Measurements from ENCODE around the gene CRX. TPM values are rescaled to one million over a fixed set of nuclear protein-coding genes. Genes with fewer than 3 reads are reported as not detected.
"Not testable (repeated sequence)": the region's sequence is repeated elsewhere in the genome, so short reads cannot be mapped to it uniquely, and the experiment has no call there.

Gene CRX
- polyA plus RNA-seq (2013, experiment 1 of 2): not detected
- polyA plus RNA-seq (2013, experiment 2 of 2): not detected

DNA sequence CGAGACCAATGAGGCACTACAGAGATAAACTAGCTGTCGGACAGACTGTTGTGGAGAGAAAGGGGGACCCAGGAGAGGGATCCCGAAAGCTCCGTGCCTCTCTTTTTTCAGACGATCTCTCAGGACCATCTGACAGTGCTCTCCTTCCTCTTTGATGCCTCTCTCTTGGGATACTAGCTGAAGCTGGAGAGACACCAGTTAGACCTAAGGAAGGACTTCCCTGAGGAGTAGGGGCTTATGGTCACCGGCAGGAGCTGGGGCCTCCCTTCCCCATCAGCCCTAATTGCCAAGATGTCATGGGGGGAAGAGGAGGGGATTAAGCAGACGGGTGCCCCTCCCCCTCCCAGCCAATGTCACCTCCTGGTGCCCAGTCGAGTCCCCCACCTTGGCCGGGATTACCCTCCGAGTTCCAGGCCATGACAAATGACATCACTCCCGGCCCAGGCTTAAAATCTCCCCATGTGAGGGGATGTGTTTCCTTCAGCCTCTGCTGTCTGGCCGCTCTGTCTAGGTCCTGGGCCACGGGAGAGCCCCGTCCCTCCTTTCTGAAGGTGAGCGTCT lies at the start of gene CRX:
Gene CRX (plus strand): TSS at position 478 of the 561 bp plus-strand sequence. CDS start 12,507 bp downstream, outside the sequence.
- no peaks in the 10 kb centered on the region for H3K36me3 ChIP-seq (ENCODE audit: control insufficient read depth in 1 of 2, insufficient read depth in 2 of 2, low read depth in 1 of 2, low read length in 2 of 2)
- H2AFZ ChIP-seq (ENCODE audit: low read depth, low read length): no peak within 1 kb of the TSS
- no peak within 1 kb of the TSS for H2BK5ac ChIP-seq (ENCODE audit: low read depth, low read length, poor library complexity, severe bottlenecking)
- H3K4me1 ChIP-seq (ENCODE audit: control insufficient read depth, insufficient read depth, low read depth, low read length): no peaks in the 10 kb centered on the region
- peak within 1 kb of the TSS in 1 of 2 experiments; percentile 42 for H3K14ac ChIP-seq (ENCODE audit: low read length in 2 of 2)
- no peak for DNase-seq
- no peak within 1 kb of the TSS for H3K23ac ChIP-seq (ENCODE audit: low read length in 2 of 2)
- H3K27ac ChIP-seq (ENCODE audit: low read length, poor library complexity, severe bottlenecking): no peak within 1 kb of the TSS
- H3K4me3 ChIP-seq (ENCODE audit: insufficient read depth in 1 of 2, low read depth in 1 of 2, low read length in 2 of 2): no peak within 1 kb of the TSS
- no peak within 1 kb of the TSS for H3K4ac ChIP-seq (ENCODE audit: low read depth in 1 of 2, low read length in 2 of 2)
- H3K4me2 ChIP-seq (ENCODE audit: low read length, poor library complexity, severe bottlenecking): no peak within 1 kb of the TSS
- no peak within 1 kb of the TSS for H2BK120ac ChIP-seq (ENCODE audit: low read depth, low read length)
- no peak within 1 kb of the TSS for H2BK15ac ChIP-seq (ENCODE audit: low read depth, poor library complexity, severe bottlenecking)
- no peak within 1 kb of the TSS for H3K18ac ChIP-seq (ENCODE audit: low read depth in 1 of 2, low read length in 2 of 2)
- peaks cover 39 to 56% of the 10 kb centered on the region in 2 experiments for H3K27me3 ChIP-seq (ENCODE audit: control insufficient read depth in 1 of 2, insufficient read depth in 1 of 2, low read length in 2 of 2)
- no peak within 1 kb of the TSS for H3K9ac ChIP-seq (ENCODE audit: low read length)
- no peaks in the 10 kb centered on the region for H3K79me1 ChIP-seq (replicated peaks; ENCODE audit: low read length, poor library complexity, severe bottlenecking)
- no peak within 1 kb of the TSS for H4K91ac ChIP-seq (ENCODE audit: low read length)
- H2AK5ac ChIP-seq (ENCODE audit: low read length, severe bottlenecking): no peak within 1 kb of the TSS
- H2BK12ac ChIP-seq (ENCODE audit: low read length in 2 of 2): no peak within 1 kb of the TSS
- H3K9me3 ChIP-seq (ENCODE audit: control insufficient read depth, low read length): peaks cover under 1% of the 10 kb centered on the region
- no peak within 1 kb of the TSS for H4K8ac ChIP-seq (ENCODE audit: low read length)
- 52% methylated on average over 11 of the region's 15 CpGs for WGBS

GRCh38 chr19:47776568-47776967 lies 45.2 kb upstream of the CRX start:
- peaks cover 9 to 14% of the 10 kb centered on the region in 2 experiments for H3K36me3 ChIP-seq (ENCODE audit: control insufficient read depth in 1 of 2, insufficient read depth in 2 of 2, low read depth in 1 of 2, low read length in 2 of 2)
- 73% methylated on average over 4 of the region's 4 CpGs for WGBS

GRCh38 chr19:47777245-47778048 lies 44.3 kb upstream of the CRX start:
- H3K27ac ChIP-seq (ENCODE audit: low read length, poor library complexity, severe bottlenecking); H3K27me3 ChIP-seq (ENCODE audit: control insufficient read depth in 1 of 2, insufficient read depth in 1 of 2, low read length in 2 of 2); H2BK5ac ChIP-seq (ENCODE audit: low read depth, low read length, poor library complexity, severe bottlenecking); H3K4ac ChIP-seq (ENCODE audit: low read depth in 1 of 2, low read length in 2 of 2); H2BK12ac ChIP-seq (ENCODE audit: low read length in 2 of 2); H2BK15ac ChIP-seq (ENCODE audit: low read depth, poor library complexity, severe bottlenecking); H3K23ac ChIP-seq (ENCODE audit: low read length in 2 of 2); H4K91ac ChIP-seq (ENCODE audit: low read length); H3K9me3 ChIP-seq (ENCODE audit: control insufficient read depth, low read length); DNase-seq; H3K18ac ChIP-seq (ENCODE audit: low read depth in 1 of 2, low read length in 2 of 2); H2AFZ ChIP-seq (ENCODE audit: low read depth, low read length); H2BK120ac ChIP-seq (ENCODE audit: low read depth, low read length); H3K14ac ChIP-seq (ENCODE audit: low read length in 2 of 2): not testable (repeated sequence)
- peaks cover 21% of the 10 kb centered on the region for H3K79me1 ChIP-seq (replicated peaks; ENCODE audit: low read length, poor library complexity, severe bottlenecking)
- 82% methylated on average over 18 of the region's 23 CpGs for WGBS
- H3K9ac ChIP-seq (ENCODE audit: low read length): peak overlapping the region; percentile 97
- H3K4me2 ChIP-seq (ENCODE audit: low read length, poor library complexity, severe bottlenecking): peak overlapping the region; percentile 81
- peaks cover 17% of the 10 kb centered on the region in 2 experiments for H3K36me3 ChIP-seq (ENCODE audit: control insufficient read depth in 1 of 2, insufficient read depth in 2 of 2, low read depth in 1 of 2, low read length in 2 of 2)
- H2AK5ac ChIP-seq (ENCODE audit: low read length, severe bottlenecking): peak overlapping the region; percentile 30
- H4K8ac ChIP-seq (ENCODE audit: low read length): peak overlapping the region; percentile 99
- peaks cover 24% of the 10 kb centered on the region for H3K4me1 ChIP-seq (ENCODE audit: control insufficient read depth, insufficient read depth, low read depth, low read length)
- H3K4me3 ChIP-seq (ENCODE audit: insufficient read depth in 1 of 2, low read depth in 1 of 2, low read length in 2 of 2): peak overlapping the region; percentile 85 to 96

More at GRCh38 chr19:47776568-47776967, 45.2 kb upstream of the CRX start:
- Histone ChIP-seq H3K23ac (ENCODE audit: low read length in 2 of 2) (no peak overlapping the region), H3K79me1 (replicated peaks; ENCODE audit: low read length, poor library complexity, severe bottlenecking) (peaks cover 19% of the 10 kb centered on the region), H2AFZ (ENCODE audit: low read depth, low read length) (no peak overlapping the region), H3K18ac (ENCODE audit: low read depth in 1 of 2, low read length in 2 of 2) (no peak overlapping the region), H2BK5ac (ENCODE audit: low read depth, low read length, poor library complexity, severe bottlenecking) (no peak overlapping the region), H2BK15ac (ENCODE audit: low read depth, poor library complexity, severe bottlenecking) (no peak overlapping the region), H3K9ac (ENCODE audit: low read length) (no peak overlapping the region), H4K8ac (ENCODE audit: low read length) (no peak overlapping the region), H3K4me1 (ENCODE audit: control insufficient read depth, insufficient read depth, low read depth, low read length) (peaks cover 22% of the 10 kb centered on the region), H3K4me3 (ENCODE audit: insufficient read depth in 1 of 2, low read depth in 1 of 2, low read length in 2 of 2) (no peak overlapping the region), H2BK12ac (ENCODE audit: low read length in 2 of 2) (no peak overlapping the region), H3K9me3 (ENCODE audit: control insufficient read depth, low read length) (no peaks in the 10 kb centered on the region), H2AK5ac (ENCODE audit: low read length, severe bottlenecking) (no peak overlapping the region), H3K27ac (ENCODE audit: low read length, poor library complexity, severe bottlenecking) (no peak overlapping the region), H3K4ac (ENCODE audit: low read depth in 1 of 2, low read length in 2 of 2) (no peak overlapping the region), H4K91ac (ENCODE audit: low read length) (no peak overlapping the region), H3K27me3 (ENCODE audit: control insufficient read depth in 1 of 2, insufficient read depth in 1 of 2, low read length in 2 of 2) (no peaks in the 10 kb centered on the region), H3K4me2 (ENCODE audit: low read length, poor library complexity, severe bottlenecking) (no peak overlapping the region), H3K14ac (ENCODE audit: low read length in 2 of 2) (no peak overlapping the region), H2BK120ac (ENCODE audit: low read depth, low read length) (no peak overlapping the region)
- DNase-seq: peak; percentile 36

All from mesenchymal stem cell (in vitro differentiated cells and primary cell).